ENCODE results near the gene ABTB2. TPM values are rescaled to one million over a fixed set of nuclear protein-coding genes. Genes with fewer than 3 reads are reported as not detected.

The ABTB2 gene
- total RNA-seq, 1 experiment from 2014 or later: 46.3 TPM

- no peak for TF ChIP-seq EZH2 (IDR thresholded peaks at IDR 0.05; ENCODE audit: borderline replicate concordance, low read depth, low read length, poor library complexity, severe bottlenecking)
- TF ChIP-seq, protein P1, sequence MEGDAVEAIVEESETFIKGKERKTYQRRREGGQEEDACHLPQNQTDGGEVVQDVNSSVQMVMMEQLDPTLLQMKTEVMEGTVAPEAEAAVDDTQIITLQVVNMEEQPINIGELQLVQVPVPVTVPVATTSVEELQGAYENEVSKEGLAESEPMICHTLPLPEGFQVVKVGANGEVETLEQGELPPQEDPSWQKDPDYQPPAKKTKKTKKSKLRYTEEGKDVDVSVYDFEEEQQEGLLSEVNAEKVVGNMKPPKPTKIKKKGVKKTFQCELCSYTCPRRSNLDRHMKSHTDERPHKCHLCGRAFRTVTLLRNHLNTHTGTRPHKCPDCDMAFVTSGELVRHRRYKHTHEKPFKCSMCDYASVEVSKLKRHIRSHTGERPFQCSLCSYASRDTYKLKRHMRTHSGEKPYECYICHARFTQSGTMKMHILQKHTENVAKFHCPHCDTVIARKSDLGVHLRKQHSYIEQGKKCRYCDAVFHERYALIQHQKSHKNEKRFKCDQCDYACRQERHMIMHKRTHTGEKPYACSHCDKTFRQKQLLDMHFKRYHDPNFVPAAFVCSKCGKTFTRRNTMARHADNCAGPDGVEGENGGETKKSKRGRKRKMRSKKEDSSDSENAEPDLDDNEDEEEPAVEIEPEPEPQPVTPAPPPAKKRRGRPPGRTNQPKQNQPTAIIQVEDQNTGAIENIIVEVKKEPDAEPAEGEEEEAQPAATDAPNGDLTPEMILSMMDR (conservative IDR thresholded peaks at IDR 0.05; ENCODE audit: low read depth, low read length): no peak
- H3K9me3 ChIP-seq (ENCODE audit: low read depth, low read length, poor library complexity, severe bottlenecking): no peaks in the 10 kb centered on the region
- intact Hi-C loops (cut with micrococcal nuclease; ENCODE audit: unreplicated experiment): no loop called here
- no peak for DNase-seq (ENCODE audit: low spot score)
- no peaks in the 10 kb centered on the region for H3K36me3 ChIP-seq (ENCODE audit: insufficient read depth, low read length, poor library complexity, severe bottlenecking)
- POLR2A ChIA-PET (ENCODE audit: low non-redundant PET): interaction anchor here (0.7 kb wide), 1 partner anchor 155 kb away, joined by 3 read pairs; no protein-coding TSS in a partner anchor
- H3K4me3 ChIP-seq (ENCODE audit: low read depth, low read length, poor library complexity, severe bottlenecking): no peak overlapping the region
- H3K27ac ChIP-seq (ENCODE audit: low read depth, low read length, poor library complexity, severe bottlenecking): no peak overlapping the region
- CTCF ChIA-PET: no interaction called here
- H3K27me3 ChIP-seq (replicated peaks; ENCODE audit: insufficient read depth, low read depth, low read length, poor library complexity): no peaks in the 10 kb centered on the region
- no TSS peak for BruUV-seq (replicated peaks)
- H3K4me1 ChIP-seq (ENCODE audit: insufficient read depth, low read length, poor library complexity, severe bottlenecking): peaks cover 12% of the 10 kb centered on the region
These were observed 118.2 kb downstream of the ABTB2 start for GRCh38 chr11:34239465-34240149.

DNA sequence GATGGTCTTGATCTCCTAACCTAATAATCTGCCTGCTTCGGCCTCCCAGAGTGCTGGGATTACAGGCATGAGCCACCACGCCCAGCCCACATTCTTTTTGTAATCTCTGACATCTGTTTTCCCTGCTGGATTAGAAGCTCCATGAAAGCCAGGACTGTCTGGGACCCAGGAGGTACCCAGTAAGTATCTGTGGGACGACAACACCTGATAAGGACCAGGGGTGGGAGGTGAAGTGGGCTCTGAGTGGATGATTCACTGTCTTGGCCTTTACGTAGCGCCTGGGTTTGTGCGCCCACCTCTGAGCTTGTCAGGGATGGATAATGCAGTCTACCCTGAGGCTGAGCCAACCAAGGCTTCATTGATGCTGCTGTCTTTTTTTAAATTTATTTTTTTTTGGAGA lies 118.8 kb downstream of the ABTB2 start:
- H3K4me1 ChIP-seq (ENCODE audit: insufficient read depth, low read length, poor library complexity, severe bottlenecking): peaks cover 13% of the 10 kb centered on the region
- DNase-seq (ENCODE audit: low spot score): no peak
- no peak for TF ChIP-seq EZH2 (IDR thresholded peaks at IDR 0.05; ENCODE audit: borderline replicate concordance, low read depth, low read length, poor library complexity, severe bottlenecking)
- TF ChIP-seq, protein P1 (conservative IDR thresholded peaks at IDR 0.05; ENCODE audit: low read depth, low read length): no peak
- intact Hi-C loops (cut with micrococcal nuclease; ENCODE audit: unreplicated experiment): no loop called here
- no peaks in the 10 kb centered on the region for H3K36me3 ChIP-seq (ENCODE audit: insufficient read depth, low read length, poor library complexity, severe bottlenecking)
- no peak overlapping the region for H3K27ac ChIP-seq (ENCODE audit: low read depth, low read length, poor library complexity, severe bottlenecking)
- no peak overlapping the region for H3K4me3 ChIP-seq (ENCODE audit: low read depth, low read length, poor library complexity, severe bottlenecking)
- ChIA-PET POLR2A (ENCODE audit: low non-redundant PET) (interaction anchor here (0.7 kb wide), 1 partner anchor 203 kb away, joined by 3 read pairs; no protein-coding TSS in a partner anchor), CTCF (interaction anchor here (0.6 kb wide), 1 partner anchor 23 kb away, joined by 3 read pairs; no protein-coding TSS in a partner anchor)
- no peaks in the 10 kb centered on the region for H3K9me3 ChIP-seq (ENCODE audit: low read depth, low read length, poor library complexity, severe bottlenecking)
- no peaks in the 10 kb centered on the region for H3K27me3 ChIP-seq (replicated peaks; ENCODE audit: insufficient read depth, low read depth, low read length, poor library complexity)
- no TSS peak for BruUV-seq (replicated peaks)

DNA sequence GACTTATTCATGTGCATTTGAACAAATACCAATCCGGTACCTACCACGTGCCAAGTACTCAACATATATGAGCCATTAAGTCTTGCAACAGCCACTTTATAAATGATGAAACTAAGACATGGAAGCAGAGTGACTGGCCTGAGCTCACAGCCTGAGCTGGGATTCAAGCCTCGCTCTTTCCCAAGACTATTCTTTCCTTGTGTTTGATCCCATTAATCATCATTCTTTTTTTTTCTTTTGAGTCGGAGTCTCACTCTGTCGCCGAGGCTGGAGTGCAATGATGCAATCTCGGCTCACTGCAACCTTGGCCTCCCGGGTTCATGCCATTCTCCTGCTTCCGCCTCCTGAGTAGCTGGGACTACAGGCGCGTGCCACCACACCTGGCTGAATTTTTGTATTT lies 119.3 kb downstream of the ABTB2 start:
- POLR2A ChIA-PET (ENCODE audit: low non-redundant PET): interaction anchor here (0.7 kb wide), 1 partner anchor 204 kb away, joined by 3 read pairs; no protein-coding TSS in a partner anchor
- CTCF ChIA-PET: interaction anchor here (0.6 kb wide), 1 partner anchor 23 kb away, joined by 3 read pairs; no protein-coding TSS in a partner anchor

More for the DNA sequence above, 119.3 kb downstream of the ABTB2 start:
- Histone ChIP-seq H3K36me3 (ENCODE audit: insufficient read depth, low read length, poor library complexity, severe bottlenecking) (no peaks in the 10 kb centered on the region), H3K9me3 (ENCODE audit: low read depth, low read length, poor library complexity, severe bottlenecking) (no peaks in the 10 kb centered on the region), H3K4me3 (ENCODE audit: low read depth, low read length, poor library complexity, severe bottlenecking) (no peak overlapping the region), H3K4me1 (ENCODE audit: insufficient read depth, low read length, poor library complexity, severe bottlenecking) (peaks cover 12% of the 10 kb centered on the region), H3K27ac (ENCODE audit: low read depth, low read length, poor library complexity, severe bottlenecking) (no peak overlapping the region), H3K27me3 (replicated peaks; ENCODE audit: insufficient read depth, low read depth, low read length, poor library complexity) (no peaks in the 10 kb centered on the region)
- no peak for TF ChIP-seq EZH2 (IDR thresholded peaks at IDR 0.05; ENCODE audit: borderline replicate concordance, low read depth, low read length, poor library complexity, severe bottlenecking)
- TF ChIP-seq, protein P1 (conservative IDR thresholded peaks at IDR 0.05; ENCODE audit: low read depth, low read length): no peak
- intact Hi-C loops (cut with micrococcal nuclease; ENCODE audit: unreplicated experiment): no loop called here
- DNase-seq (ENCODE audit: low spot score): no peak
- no TSS peak for BruUV-seq (replicated peaks)

All from A673 (cell line).